Adrenal gland (tissue), 5 donors: Measurements from ENCODE around the gene PNLIPRP2.

Experiments
- CTCF ChIP-seq, 6 experiments: fragments of 450-650 bp in 4 of 6; fragments of 200-600 bp in 2 of 6; sonication (generic) in 1 of 6; IDR thresholded peaks; 1 replicate in 5 of 6; 2 replicates in 1 of 6; pipeline versions ENCODE4 v1.5.1 to v1.8.0; 2016 to 2021; ENCODE audit warnings: antibody characterized with exemption in 6 of 6, mild to moderate bottlenecking in 2 of 6, moderate library complexity in 1 of 6
- POLR2A ChIP-seq, 2 donors: fragments of 450-650 bp; IDR thresholded peaks; one replicate each; pipeline ENCODE4 v1.6.1; 2017; ENCODE audit warnings: antibody characterized with exemption in 2 of 2, mild to moderate bottlenecking in 2 of 2, moderate library complexity in 1 of 2
- donor health status: DM: no; HTN: no; CAD: no.

GRCh38 chr10:116625845-116626244 is 5.1 kb downstream of the PNLIPRP2 start:
- TF ChIP-seq CTCF (IDR thresholded peaks at IDR 0.05) (no peak), POLR2A (IDR thresholded peaks at IDR 0.05) (no peak)
